ENCODE data around the gene MMS19.

MMS19 gene

DNA sequence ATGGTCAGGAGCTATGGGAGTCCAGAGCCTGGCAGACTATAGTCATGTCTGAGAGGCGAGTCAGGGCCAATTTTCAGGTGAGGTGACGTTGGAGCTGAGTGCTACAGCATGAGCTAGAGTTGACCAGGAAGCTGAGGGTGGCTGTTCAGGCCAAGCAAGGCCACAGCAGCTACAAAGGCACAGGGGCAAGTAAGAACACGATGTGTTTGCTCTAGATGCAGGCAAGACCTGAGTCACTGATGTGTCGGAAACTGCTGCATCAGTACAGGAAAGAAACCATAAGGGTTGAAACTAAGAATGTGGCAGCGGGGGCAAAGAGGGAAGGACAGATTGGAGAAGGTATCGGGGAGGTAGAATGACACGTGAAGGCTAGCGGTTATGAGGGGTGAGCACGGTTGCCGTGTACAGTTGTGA, 85.3 kb downstream of the MMS19 start:
- TF ChIP-seq, protein P1, sequence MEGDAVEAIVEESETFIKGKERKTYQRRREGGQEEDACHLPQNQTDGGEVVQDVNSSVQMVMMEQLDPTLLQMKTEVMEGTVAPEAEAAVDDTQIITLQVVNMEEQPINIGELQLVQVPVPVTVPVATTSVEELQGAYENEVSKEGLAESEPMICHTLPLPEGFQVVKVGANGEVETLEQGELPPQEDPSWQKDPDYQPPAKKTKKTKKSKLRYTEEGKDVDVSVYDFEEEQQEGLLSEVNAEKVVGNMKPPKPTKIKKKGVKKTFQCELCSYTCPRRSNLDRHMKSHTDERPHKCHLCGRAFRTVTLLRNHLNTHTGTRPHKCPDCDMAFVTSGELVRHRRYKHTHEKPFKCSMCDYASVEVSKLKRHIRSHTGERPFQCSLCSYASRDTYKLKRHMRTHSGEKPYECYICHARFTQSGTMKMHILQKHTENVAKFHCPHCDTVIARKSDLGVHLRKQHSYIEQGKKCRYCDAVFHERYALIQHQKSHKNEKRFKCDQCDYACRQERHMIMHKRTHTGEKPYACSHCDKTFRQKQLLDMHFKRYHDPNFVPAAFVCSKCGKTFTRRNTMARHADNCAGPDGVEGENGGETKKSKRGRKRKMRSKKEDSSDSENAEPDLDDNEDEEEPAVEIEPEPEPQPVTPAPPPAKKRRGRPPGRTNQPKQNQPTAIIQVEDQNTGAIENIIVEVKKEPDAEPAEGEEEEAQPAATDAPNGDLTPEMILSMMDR (IDR thresholded peaks at IDR 0.05; ENCODE audit: low read depth, low read length, poor library complexity, severe bottlenecking): no peak
- no peak for TF ChIP-seq EZH2phosphoT487 (IDR thresholded peaks at IDR 0.05; ENCODE audit: borderline replicate concordance, low read length)
- H3K36me3 ChIP-seq (ENCODE audit: control insufficient read depth, low read length): no peaks in the 10 kb centered on the region
- no peaks in the 10 kb centered on the region for H3K9me2 ChIP-seq (replicated peaks; ENCODE audit: control insufficient read depth, low read length)
- no peak overlapping the region for H3K4me3 ChIP-seq (ENCODE audit: low read length)
- no peak overlapping the region for H3K27ac ChIP-seq (ENCODE audit: low read depth, low read length)
- peaks cover 19% of the 10 kb centered on the region for H3K4me1 ChIP-seq (ENCODE audit: control insufficient read depth, low read length)
- no peak overlapping the region for H3K4me2 ChIP-seq (ENCODE audit: low read length)
- H3F3A ChIP-seq (ENCODE audit: control insufficient read depth, insufficient read depth): no peaks in the 10 kb centered on the region
- no peaks in the 10 kb centered on the region for H3K9me3 ChIP-seq (ENCODE audit: control insufficient read depth, insufficient read depth, low read length)
- H3K27me3 ChIP-seq (ENCODE audit: control insufficient read depth, low read length): no peaks in the 10 kb centered on the region
- no peaks in the 10 kb centered on the region for H4K20me1 ChIP-seq (ENCODE audit: control insufficient read depth, insufficient read depth, low read depth, low read length)
- no peaks in the 10 kb centered on the region for H3K79me2 ChIP-seq (ENCODE audit: control insufficient read depth, low read length)

DNA sequence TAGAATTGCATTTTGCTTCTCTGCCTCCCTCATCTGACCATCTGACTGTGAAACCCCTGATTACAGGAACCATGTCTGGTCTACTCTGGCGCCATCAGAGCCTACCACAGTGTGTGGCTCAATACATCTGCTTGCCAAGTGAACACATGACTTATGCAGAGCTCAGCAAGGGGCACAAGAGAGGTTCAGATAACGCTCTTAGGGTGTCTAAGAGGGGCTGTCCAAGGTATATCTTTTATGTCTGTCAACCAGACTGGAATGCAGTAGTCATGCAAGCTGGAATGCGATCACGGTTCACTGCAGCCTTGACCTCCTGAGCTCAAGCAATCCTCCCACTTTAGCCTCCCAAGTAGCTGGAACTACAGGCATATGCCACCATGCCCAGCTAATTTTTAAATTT, 86.8 kb downstream of the MMS19 start:
- Histone ChIP-seq H3K4me3 (ENCODE audit: low read length) (no peak overlapping the region), H4K20me1 (ENCODE audit: control insufficient read depth, insufficient read depth, low read depth, low read length) (no peaks in the 10 kb centered on the region), H3K79me2 (ENCODE audit: control insufficient read depth, low read length) (no peaks in the 10 kb centered on the region), H3K9me2 (replicated peaks; ENCODE audit: control insufficient read depth, low read length) (no peaks in the 10 kb centered on the region), H3F3A (ENCODE audit: control insufficient read depth, insufficient read depth) (no peaks in the 10 kb centered on the region), H3K36me3 (ENCODE audit: control insufficient read depth, low read length) (no peaks in the 10 kb centered on the region), H3K4me2 (ENCODE audit: low read length) (no peak overlapping the region), H3K9me3 (ENCODE audit: control insufficient read depth, insufficient read depth, low read length) (no peaks in the 10 kb centered on the region), H3K27me3 (ENCODE audit: control insufficient read depth, low read length) (no peaks in the 10 kb centered on the region), H3K4me1 (ENCODE audit: control insufficient read depth, low read length) (peaks cover 23% of the 10 kb centered on the region), H3K27ac (ENCODE audit: low read depth, low read length) (no peak overlapping the region)
- TF ChIP-seq EZH2phosphoT487 (IDR thresholded peaks at IDR 0.05; ENCODE audit: borderline replicate concordance, low read length): no peak
- TF ChIP-seq, protein P1 (IDR thresholded peaks at IDR 0.05; ENCODE audit: low read depth, low read length, poor library complexity, severe bottlenecking): no peak

DNA sequence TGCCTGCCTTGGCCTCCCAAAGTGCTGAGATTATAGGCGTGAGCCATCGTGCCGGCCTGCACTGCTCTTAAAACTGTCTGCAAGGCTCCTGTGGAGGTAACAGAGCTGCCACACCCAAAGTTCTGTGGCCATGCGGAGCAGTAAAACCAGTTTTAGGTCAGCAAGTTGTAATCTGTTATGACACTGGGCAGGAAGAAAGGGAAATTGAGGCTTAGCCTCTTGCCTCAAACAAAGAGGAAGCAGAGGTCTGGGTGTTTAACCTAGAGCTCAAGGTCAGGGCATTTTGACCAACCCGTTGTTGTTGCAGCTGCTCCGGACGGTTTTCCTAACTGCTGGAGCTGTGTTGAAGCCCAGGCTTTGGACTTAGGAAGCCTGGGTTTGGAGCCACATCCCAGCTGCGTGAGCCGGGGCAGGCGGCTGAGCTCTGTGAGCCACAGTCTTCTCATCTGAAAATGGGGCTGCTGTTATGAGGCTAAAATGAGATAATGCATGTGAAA, 89.7 kb downstream of the MMS19 start:
- Histone ChIP-seq H3K9me2 (replicated peaks; ENCODE audit: control insufficient read depth, low read length) (no peaks in the 10 kb centered on the region), H3K79me2 (ENCODE audit: control insufficient read depth, low read length) (no peaks in the 10 kb centered on the region), H3K9me3 (ENCODE audit: control insufficient read depth, insufficient read depth, low read length) (no peaks in the 10 kb centered on the region), H4K20me1 (ENCODE audit: control insufficient read depth, insufficient read depth, low read depth, low read length) (no peaks in the 10 kb centered on the region), H3K27me3 (ENCODE audit: control insufficient read depth, low read length) (no peaks in the 10 kb centered on the region), H3K4me1 (ENCODE audit: control insufficient read depth, low read length) (peaks cover 18% of the 10 kb centered on the region), H3K27ac (ENCODE audit: low read depth, low read length) (no peak overlapping the region), H3K36me3 (ENCODE audit: control insufficient read depth, low read length) (no peaks in the 10 kb centered on the region), H3F3A (ENCODE audit: control insufficient read depth, insufficient read depth) (no peaks in the 10 kb centered on the region), H3K4me3 (ENCODE audit: low read length) (no peak overlapping the region), H3K4me2 (ENCODE audit: low read length) (no peak overlapping the region)
- no peak for TF ChIP-seq EZH2phosphoT487 (IDR thresholded peaks at IDR 0.05; ENCODE audit: borderline replicate concordance, low read length)
- TF ChIP-seq, protein P1 (IDR thresholded peaks at IDR 0.05; ENCODE audit: low read depth, low read length, poor library complexity, severe bottlenecking): no peak
